NOMO-1 treated with dmso at 0.1 percent for 144 hours (cell line): ENCODE results near the gene RUBCNL.

Experiments used
- DNase-seq: peaks from one replicate; lab custom pipeline; 2025; ENCODE audit not compliant: unreplicated experiment; lab: John Stamatoyannopoulos, UW

RUBCNL gene

GRCh38 chr13:46311217-46311616, 75.8 kb downstream of the RUBCNL start:
- no peak for DNase-seq

GRCh38 chr13:46310066-46310465, 77.0 kb downstream of the RUBCNL start:
- DNase-seq, result no peak

- no peak for DNase-seq
Observed at GRCh38 chr13:46307554-46307953, 79.5 kb downstream of the RUBCNL start.

GRCh38 chr13:46304546-46304945, 82.5 kb downstream of the RUBCNL start:
- DNase-seq, result no peak

GRCh38 chr13:46303742-46304385, 83.2 kb downstream of the RUBCNL start:
- peak; percentile 43 for DNase-seq

GRCh38 chr13:46297361-46297811, 89.7 kb downstream of the RUBCNL start:
- DNase-seq, result no peak

- no peak for DNase-seq
Observed at GRCh38 chr13:46296921-46297320, 90.1 kb downstream of the RUBCNL start.

GRCh38 chr13:46296115-46296822, 90.8 kb downstream of the RUBCNL start:
- DNase-seq, result peak; percentile 64

- DNase-seq, result peak; percentile 91
Observed at GRCh38 chr13:46295491-46296114, 91.4 kb downstream of the RUBCNL start.

GRCh38 chr13:46293436-46293835, 93.6 kb downstream of the RUBCNL start:
- DNase-seq, result no peak
